ENCODE measurements around the gene MAMDC4.

MAMDC4 gene

GRCh38 chr9:136849960-136850865 lies 1.9 kb upstream of the MAMDC4 start:
- DNase-seq: no peak

GRCh38 chr9:136850866-136851775 lies 1.0 kb upstream of the MAMDC4 start:
- no peak for DNase-seq

DNA sequence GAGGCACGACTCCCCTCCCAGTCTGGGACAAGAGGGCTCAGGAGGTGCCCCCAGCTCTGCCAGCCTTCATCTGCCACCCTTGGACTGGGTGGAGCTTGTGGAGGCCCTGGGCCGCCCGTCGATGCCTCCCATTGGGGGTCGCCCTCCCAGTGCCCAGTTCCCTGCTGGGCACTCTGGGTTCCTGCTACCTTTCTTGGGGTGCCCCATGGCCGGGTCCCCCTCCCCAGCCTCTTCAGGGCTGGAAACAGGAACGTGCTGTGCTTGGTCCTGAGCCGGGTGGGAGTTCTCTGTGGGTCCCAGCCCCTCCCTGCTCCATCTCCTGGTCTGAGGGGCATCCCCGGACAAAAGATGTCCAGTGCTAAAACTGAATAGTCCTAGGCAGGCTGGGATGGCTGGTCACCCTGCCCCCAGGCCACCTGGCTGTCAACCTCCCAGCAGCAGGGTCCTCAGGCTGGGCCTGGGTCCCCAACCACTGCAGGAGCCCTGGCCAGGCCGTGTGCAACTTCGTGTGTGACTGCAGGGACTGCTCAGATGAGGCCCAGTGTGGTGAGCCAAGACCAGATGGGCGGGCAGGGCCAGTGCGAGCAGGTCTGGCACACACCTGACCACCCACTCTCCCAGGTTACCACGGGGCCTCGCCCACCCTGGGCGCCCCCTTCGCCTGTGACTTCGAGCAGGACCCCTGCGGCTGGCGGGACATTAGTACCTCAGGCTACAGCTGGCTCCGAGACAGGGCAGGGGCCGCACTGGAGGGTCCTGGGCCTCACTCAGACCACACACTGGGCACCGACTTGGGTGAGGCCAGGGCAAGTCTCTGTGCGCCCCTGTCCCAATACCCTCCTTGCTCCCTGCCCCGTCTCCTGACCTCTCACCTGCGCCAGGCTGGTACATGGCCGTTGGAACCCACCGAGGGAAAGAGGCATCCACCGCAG lies 784 bp downstream of the MAMDC4 start:
- no peak for DNase-seq

- no peak for DNase-seq
Measured at GRCh38 chr9:136853596-136854112, 1.5 kb downstream of the MAMDC4 start.

- no peak for DNase-seq
Measured at GRCh38 chr9:136854113-136854841, 2.1 kb downstream of the MAMDC4 start.

DNA sequence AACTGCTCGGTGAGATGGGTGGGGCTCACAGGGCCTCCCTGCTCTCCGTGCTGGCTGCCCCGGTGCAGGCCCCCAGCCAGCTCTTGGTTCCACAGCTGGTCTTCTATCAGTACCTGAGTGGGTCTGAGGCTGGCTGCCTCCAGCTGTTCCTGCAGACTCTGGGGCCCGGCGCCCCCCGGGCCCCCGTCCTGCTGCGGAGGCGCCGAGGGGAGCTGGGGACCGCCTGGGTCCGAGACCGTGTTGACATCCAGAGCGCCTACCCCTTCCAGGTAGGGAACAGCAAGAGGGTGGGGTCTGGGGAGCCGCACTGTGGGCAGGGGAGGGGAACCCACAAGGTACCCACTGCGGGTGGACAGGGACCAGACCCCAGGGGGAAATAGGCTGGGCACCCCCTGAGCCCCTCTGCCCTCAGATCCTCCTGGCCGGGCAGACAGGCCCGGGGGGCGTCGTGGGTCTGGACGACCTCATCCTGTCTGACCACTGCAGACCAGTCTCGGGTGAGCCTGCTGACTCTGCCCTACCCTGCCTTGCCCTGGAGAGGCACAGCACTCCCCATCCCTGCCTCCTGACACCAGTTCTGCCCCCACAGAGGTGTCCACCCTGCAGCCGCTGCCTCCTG lies 2.8 kb downstream of the MAMDC4 start:
- DNase-seq: no peak

DNA sequence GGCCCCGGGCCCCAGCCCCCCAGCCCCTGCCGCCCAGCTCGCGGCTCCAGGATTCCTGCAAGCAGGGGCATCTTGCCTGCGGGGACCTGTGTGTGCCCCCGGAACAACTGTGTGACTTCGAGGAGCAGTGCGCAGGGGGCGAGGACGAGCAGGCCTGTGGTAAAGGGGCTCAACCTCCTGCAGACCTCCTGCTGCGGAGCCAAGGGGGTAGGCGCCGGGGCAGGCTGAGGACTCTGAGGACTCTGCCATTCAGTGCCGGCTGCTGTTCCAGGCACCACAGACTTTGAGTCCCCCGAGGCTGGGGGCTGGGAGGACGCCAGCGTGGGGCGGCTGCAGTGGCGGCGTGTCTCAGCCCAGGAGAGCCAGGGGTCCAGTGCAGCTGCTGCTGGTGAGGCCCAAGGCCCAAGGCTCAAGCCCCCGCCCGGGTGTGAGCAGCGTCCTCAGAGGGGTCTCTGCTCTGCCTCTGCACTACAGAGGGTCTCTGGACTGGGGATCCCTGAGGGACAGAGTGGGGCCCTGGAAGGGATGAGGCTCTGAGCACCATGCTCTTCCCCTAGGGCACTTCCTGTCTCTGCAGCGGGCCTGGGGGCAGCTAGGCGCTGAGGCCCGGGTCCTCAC lies 3.4 kb downstream of the MAMDC4 start:
- no peak for DNase-seq

DNA sequence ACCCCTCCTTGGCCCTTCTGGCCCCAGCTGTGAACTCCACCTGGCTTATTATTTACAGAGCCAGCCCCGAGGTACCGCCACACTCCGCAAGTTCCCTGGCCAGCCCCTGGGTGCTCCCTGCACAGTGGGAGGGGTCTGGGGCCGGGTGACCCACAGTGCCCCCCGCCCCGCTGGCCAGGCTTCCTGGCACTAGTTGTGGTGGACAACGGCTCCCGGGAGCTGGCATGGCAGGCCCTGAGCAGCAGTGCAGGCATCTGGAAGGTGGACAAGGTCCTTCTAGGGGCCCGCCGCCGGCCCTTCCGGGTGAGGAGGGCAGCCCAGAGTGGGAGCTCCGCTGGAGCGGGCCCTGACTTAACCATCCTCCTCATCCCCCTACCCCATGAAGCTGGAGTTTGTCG lies 3.9 kb downstream of the MAMDC4 start:
- DNase-seq: no peak

- no peak for DNase-seq
Measured at GRCh38 chr9:136856541-136857141, 4.5 kb downstream of the MAMDC4 start.

GRCh38 chr9:136857166-136857565 lies 5.0 kb downstream of the MAMDC4 start:
- DNase-seq: no peak

GRCh38 chr9:136857581-136858412 lies 5.7 kb downstream of the MAMDC4 start:
- no peak for DNase-seq

GRCh38 chr9:136858452-136858843 lies 6.3 kb downstream of the MAMDC4 start:
- no peak for DNase-seq

- DNase-seq: no peak
Measured at GRCh38 chr9:136858844-136859757, 7.0 kb downstream of the MAMDC4 start.

DNA sequence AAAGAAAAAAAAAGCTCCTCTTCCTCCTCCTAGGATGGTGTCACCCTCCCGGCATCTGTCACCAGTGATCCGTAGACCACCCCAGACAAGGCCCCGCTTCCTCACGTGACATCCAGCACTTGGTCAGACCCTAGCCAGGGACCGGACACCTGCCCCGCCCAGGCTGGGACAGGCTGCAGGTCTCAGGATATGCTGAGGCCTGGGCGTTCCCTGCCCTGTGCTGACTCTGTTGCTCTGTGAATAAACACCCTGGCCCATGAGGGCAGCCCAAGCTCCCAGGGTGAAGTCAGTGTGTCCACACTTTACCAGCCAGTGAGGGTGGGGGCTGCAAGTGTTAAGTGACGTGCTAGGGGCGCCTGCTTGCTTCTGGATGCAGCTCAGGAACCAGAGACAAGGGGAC lies 8.4 kb downstream of the MAMDC4 start:
- DNase-seq: no peak

GRCh38 chr9:136860933-136861873 lies 9.1 kb downstream of the MAMDC4 start:
- no peak for DNase-seq

GRCh38 chr9:136861874-136862457 lies 9.8 kb downstream of the MAMDC4 start:
- DNase-seq: no peak

All from GOT3 (cell line).